CD4-positive, alpha-beta memory T cell (primary cell): Measurements from ENCODE around the gene SYN1. TPM values are rescaled to one million over a fixed set of nuclear protein-coding genes. Genes with fewer than 3 reads are reported as not detected.

ENCODE experiments used
- CTCF ChIA-PET: fragments of 350-600 bp; sonication (Branson Sonifier 250); formaldehyde crosslinking; loops from one replicate; lab custom pipeline; 2021; ENCODE audit warnings: inconsistent platforms; ENCODE audit not compliant: partially characterized antibody; lab: Charles Lee
- POLR2A ChIA-PET: fragments of 350-600 bp; sonication (Branson Sonifier 250); formaldehyde crosslinking; loops from one replicate; lab custom pipeline; 2021; ENCODE audit not compliant: partially characterized antibody; lab: Charles Lee
- DNase-seq, 5 donors: peaks; one replicate each; pipeline versions ENCODE4 v3.0.0 to v3.0.0-alpha.2; 2020 to 2022; ENCODE audit warnings: mixed read lengths in 1 of 5
- H3K27ac ChIP-seq: one replicate; pipeline ENCODE4 v1.7.0; 2013; ENCODE audit warnings: low read depth, low read length
- H3K27me3 ChIP-seq: 2 replicates; pipeline ENCODE4 v1.7.0; 2013; ENCODE audit warnings: mild to moderate bottlenecking, low read length, moderate library complexity; ENCODE audit not compliant: insufficient read depth
- H3K36me3 ChIP-seq: 2 replicates; pipeline ENCODE4 v1.7.0; 2013; ENCODE audit warnings: mild to moderate bottlenecking, low read length, moderate library complexity; ENCODE audit not compliant: insufficient read depth
- H3K4me1 ChIP-seq: 2 replicates; pipeline ENCODE4 v1.7.0; 2013; ENCODE audit warnings: mild to moderate bottlenecking, low read length, moderate library complexity; ENCODE audit not compliant: insufficient read depth
- H3K4me3 ChIP-seq, 2 donors: one replicate each; pipeline ENCODE4 v1.7.0; 2013; ENCODE audit warnings: low read length in 2 of 2, mild to moderate bottlenecking in 1 of 2
- H3K9me3 ChIP-seq, 2 donors: one replicate each; pipeline ENCODE4 v1.7.0; 2013; ENCODE audit warnings: low read length in 2 of 2, control low read depth in 1 of 2; ENCODE audit not compliant: control insufficient read depth in 1 of 2
- H3K27ac Mint-ChIP-seq, 7 donors: one replicate each; pipeline ENCODE4 v1.8.0; 2020 to 2021; ENCODE audit warnings: mixed read lengths in 7 of 7, mild to moderate bottlenecking in 6 of 7, inconsistent platforms in 3 of 7, moderate library complexity in 3 of 7
- H3K27me3 Mint-ChIP-seq, 2 donors: one replicate each; pipeline ENCODE4 v1.8.0; 2020 to 2021; ENCODE audit warnings: mixed read lengths in 2 of 2
- H3K36me3 Mint-ChIP-seq, 2 donors: one replicate each; pipeline ENCODE4 v1.8.0; 2020 to 2021; ENCODE audit warnings: mixed read lengths in 2 of 2, inconsistent platforms in 1 of 2, mild to moderate bottlenecking in 1 of 2
- H3K4me1 Mint-ChIP-seq, 4 donors: one replicate each; pipeline ENCODE4 v1.8.0; 2020 to 2021; ENCODE audit warnings: mixed read lengths in 4 of 4, mild to moderate bottlenecking in 1 of 4
- H3K4me3 Mint-ChIP-seq, 8 donors: one replicate each; pipeline ENCODE4 v1.8.0; 2020 to 2021; ENCODE audit warnings: mixed read lengths in 8 of 8, mild to moderate bottlenecking in 7 of 8, moderate library complexity in 6 of 8, inconsistent platforms in 3 of 8
- H3K9me3 Mint-ChIP-seq, 8 donors: one replicate each; pipeline ENCODE4 v1.8.0; 2020 to 2021; ENCODE audit warnings: mixed read lengths in 8 of 8, mild to moderate bottlenecking in 5 of 8, inconsistent platforms in 3 of 8, moderate library complexity in 1 of 8
- intact Hi-C: fragments of 100-400 bp; cut with micrococcal nuclease; formaldehyde crosslinking; loops from one replicate; pipeline ENCODE4 v1.15.1; 2023
- polyA plus RNA-seq, 2 donors: library from polyadenylated mRNA; unstranded; fragments of 300-500 nt; fragmentation: Illumina TruSeq; gene quantifications; one replicate each; pipeline ENCODE4 v1.2.3, GENCODE V29; 2021
- total RNA-seq, 2 experiments: library from RNA; stranded (reverse); gene quantifications; one replicate each; pipeline ENCODE4 v1.2.3, GENCODE V29; 2021

SYN1 gene
- total and polyA plus RNA-seq, 4 experiments from 2014 or later: 0.49 to 1.6 (median 1.2) TPM

GRCh38 chrX:47649271-47649670 lies 29.6 kb upstream of the SYN1 start:
- H3K27ac Mint-ChIP-seq: peak overlapping the region; percentile 79 to 93 (median 87)
- Histone ChIP-seq H3K4me1 (peaks cover 33% of the 10 kb centered on the region), H3K27ac (peak overlapping the region; percentile 49), H3K27me3 (no peaks in the 10 kb centered on the region), H3K36me3 (peaks cover 7% of the 10 kb centered on the region), H3K4me3 (peak overlapping the region in 1 of 2 donors; percentile 38), H3K9me3 (no peaks in the 10 kb centered on the region)
- DNase-seq: no peak
- ChIA-PET CTCF (no interaction called here), POLR2A (interaction anchor here (0.9 to 2.7 kb wide), 6 partner anchors 19 to 925 kb away, joined by 4 to 14 read pairs (median 7); partner anchors contain the start of genes ARAF, CFP, RBM3 and TIMP1)
- H3K4me3 Mint-ChIP-seq: peak overlapping the region; percentile 85 to 94 (median 88)
- peaks cover 38 to 50% (median 44%) of the 10 kb centered on the region in 4 donors for H3K4me1 Mint-ChIP-seq
- no peaks in the 10 kb centered on the region for H3K9me3 Mint-ChIP-seq
- peaks cover 4 to 57% of the 10 kb centered on the region in 2 donors for H3K36me3 Mint-ChIP-seq
- H3K27me3 Mint-ChIP-seq: no peaks in the 10 kb centered on the region
- intact Hi-C loops: no loop called here

GRCh38 chrX:47648376-47648775 lies 28.7 kb upstream of the SYN1 start:
- DNase-seq: no peak
- H3K27ac ChIP-seq: no peak overlapping the region
- no peaks in the 10 kb centered on the region for H3K27me3 ChIP-seq
- intact Hi-C loops: no loop called here
- peak overlapping the region; percentile 14 to 87 (median 65) for H3K27ac Mint-ChIP-seq
- peaks cover 5% of the 10 kb centered on the region for H3K36me3 ChIP-seq
- H3K27me3 Mint-ChIP-seq: no peaks in the 10 kb centered on the region
- H3K4me3 ChIP-seq: no peak overlapping the region
- H3K36me3 Mint-ChIP-seq: peaks cover 0 to 53% of the 10 kb centered on the region in 2 donors
- no peaks in the 10 kb centered on the region for H3K9me3 Mint-ChIP-seq
- H3K9me3 ChIP-seq: no peaks in the 10 kb centered on the region
- peaks cover 41 to 55% (median 47%) of the 10 kb centered on the region in 4 donors for H3K4me1 Mint-ChIP-seq
- CTCF ChIA-PET: interaction anchor here (1.0 to 1.5 kb wide), 2 partner anchors 66 to 110 kb away, joined by 3 read pairs; partner anchors contain the start of gene TIMP1
- peak overlapping the region; percentile 54 to 94 (median 87) for H3K4me3 Mint-ChIP-seq
- POLR2A ChIA-PET: interaction anchor here (0.8 to 2.6 kb wide), 3 partner anchors 18 to 454 kb away, joined by 3 to 9 read pairs (median 4); partner anchors contain the start of gene CFP
- H3K4me1 ChIP-seq: peaks cover 33% of the 10 kb centered on the region

GRCh38 chrX:47646636-47647035 lies 27.0 kb upstream of the SYN1 start:
- Mint-ChIP-seq H3K36me3 (peaks cover 0 to 44% of the 10 kb centered on the region in 2 donors), H3K4me1 (peaks cover 40 to 55% (median 47%) of the 10 kb centered on the region in 4 donors), H3K4me3 (peak overlapping the region in 1 of 8 donors; percentile 57), H3K27ac (peak overlapping the region in 3 of 7 donors; percentile 2 to 46 (median 17)), H3K9me3 (no peaks in the 10 kb centered on the region), H3K27me3 (no peaks in the 10 kb centered on the region)
- H3K27me3 ChIP-seq: no peaks in the 10 kb centered on the region
- CTCF ChIA-PET: interaction anchor here (0.7 to 1.2 kb wide), 2 partner anchors 18 to 84 kb away, joined by 3 read pairs; no protein-coding TSS in a partner anchor
- DNase-seq: no peak
- intact Hi-C loops: no loop called here
- H3K9me3 ChIP-seq: no peaks in the 10 kb centered on the region
- H3K4me3 ChIP-seq: no peak overlapping the region
- H3K27ac ChIP-seq: no peak overlapping the region
- peaks cover 33% of the 10 kb centered on the region for H3K4me1 ChIP-seq
- POLR2A ChIA-PET: interaction anchor here (2.6 kb wide), 1 partner anchor 16 kb away, joined by 9 read pairs; the partner anchor contains the start of gene CFP
- peaks cover 8% of the 10 kb centered on the region for H3K36me3 ChIP-seq

- peaks cover 26% of the 10 kb centered on the region for H3K4me1 ChIP-seq
- no peaks in the 10 kb centered on the region for H3K27me3 Mint-ChIP-seq
- H3K4me3 ChIP-seq: no peak overlapping the region
- DNase-seq: no peak
- H3K9me3 ChIP-seq: no peaks in the 10 kb centered on the region
- no peaks in the 10 kb centered on the region for H3K9me3 Mint-ChIP-seq
- peak overlapping the region in 2 of 7 donors; percentile 53 for H3K27ac Mint-ChIP-seq
- no peaks in the 10 kb centered on the region for H3K27me3 ChIP-seq
- H3K4me1 Mint-ChIP-seq: peaks cover 34 to 45% (median 39%) of the 10 kb centered on the region in 4 donors
- peaks cover 12% of the 10 kb centered on the region for H3K36me3 ChIP-seq
- intact Hi-C loops: no loop called here
- no peak overlapping the region for H3K4me3 Mint-ChIP-seq
- POLR2A ChIA-PET: no interaction called here
- H3K27ac ChIP-seq: no peak overlapping the region
- CTCF ChIA-PET: interaction anchor here (1.2 kb wide), 1 partner anchor 15 kb away, joined by 6 read pairs; no protein-coding TSS in a partner anchor
- H3K36me3 Mint-ChIP-seq: peaks cover 0 to 41% of the 10 kb centered on the region in 2 donors
Observed at GRCh38 chrX:47645530-47645929, 25.9 kb upstream of the SYN1 start.

- Mint-ChIP-seq H3K9me3 (no peaks in the 10 kb centered on the region), H3K27ac (peak overlapping the region in 4 of 7 donors; percentile 1 to 72 (median 41)), H3K4me1 (peaks cover 34 to 42% (median 38%) of the 10 kb centered on the region in 4 donors), H3K4me3 (peak overlapping the region in 3 of 8 donors; percentile 8 to 39 (median 12)), H3K36me3 (peaks cover 6 to 48% of the 10 kb centered on the region in 2 donors), H3K27me3 (no peaks in the 10 kb centered on the region)
- ChIA-PET POLR2A (interaction anchor here (1.1 kb wide), 1 partner anchor 15 kb away, joined by 4 read pairs; the partner anchor contains the start of gene CFP), CTCF (interaction anchor here (0.6 to 1.4 kb wide), 5 partner anchors 10 to 101 kb away, joined by 3 to 7 read pairs (median 3); no protein-coding TSS in a partner anchor)
- Histone ChIP-seq H3K36me3 (peaks cover 19% of the 10 kb centered on the region), H3K27me3 (no peaks in the 10 kb centered on the region), H3K27ac (no peak overlapping the region), H3K9me3 (no peaks in the 10 kb centered on the region), H3K4me3 (no peak overlapping the region), H3K4me1 (peaks cover 26% of the 10 kb centered on the region)
- peak in 2 of 5 donors; percentile 31 for DNase-seq
- intact Hi-C loops: no loop called here
Observed at GRCh38 chrX:47644557-47645091, 25.0 kb upstream of the SYN1 start.

- ChIA-PET POLR2A (interaction anchor here (0.6 to 1.1 kb wide), 2 partner anchors 13 to 14 kb away, joined by 3 to 4 read pairs; partner anchors contain the start of gene CFP), CTCF (interaction anchor here (1.1 to 1.4 kb wide), 2 partner anchors 11 to 15 kb away, joined by 3 to 7 read pairs; no protein-coding TSS in a partner anchor)
- H3K36me3 Mint-ChIP-seq: peaks cover 8 to 48% of the 10 kb centered on the region in 2 donors
- peaks cover 29 to 35% (median 32%) of the 10 kb centered on the region in 4 donors for H3K4me1 Mint-ChIP-seq
- H3K36me3 ChIP-seq: peaks cover 26% of the 10 kb centered on the region
- no peaks in the 10 kb centered on the region for H3K27me3 ChIP-seq
- no peaks in the 10 kb centered on the region for H3K27me3 Mint-ChIP-seq
- DNase-seq: no peak
- no peaks in the 10 kb centered on the region for H3K9me3 ChIP-seq
- H3K27ac ChIP-seq: no peak overlapping the region
- intact Hi-C loops: no loop called here
- peaks cover 21% of the 10 kb centered on the region for H3K4me1 ChIP-seq
- H3K27ac Mint-ChIP-seq: peak overlapping the region in 2 of 7 donors; percentile 9 to 72
- H3K9me3 Mint-ChIP-seq: no peaks in the 10 kb centered on the region
- H3K4me3 ChIP-seq: no peak overlapping the region
- H3K4me3 Mint-ChIP-seq: no peak overlapping the region
Observed at GRCh38 chrX:47643926-47644325, 24.3 kb upstream of the SYN1 start.

- Histone ChIP-seq H3K9me3 (no peaks in the 10 kb centered on the region), H3K36me3 (peaks cover 30% of the 10 kb centered on the region), H3K4me3 (no peak overlapping the region), H3K4me1 (no peaks in the 10 kb centered on the region), H3K27me3 (no peaks in the 10 kb centered on the region), H3K27ac (no peak overlapping the region)
- Mint-ChIP-seq H3K9me3 (no peaks in the 10 kb centered on the region), H3K4me1 (peaks cover 0 to 18% (median 6%) of the 10 kb centered on the region in 4 donors), H3K36me3 (peaks cover 8 to 42% of the 10 kb centered on the region in 2 donors), H3K27ac (peak overlapping the region in 3 of 7 donors; percentile 24 to 76 (median 53)), H3K4me3 (peak overlapping the region in 3 of 8 donors; percentile 20 to 41 (median 25)), H3K27me3 (no peaks in the 10 kb centered on the region)
- ChIA-PET POLR2A (no interaction called here), CTCF (no interaction called here)
- intact Hi-C loops: loop anchor here (5.0 kb wide), 1 partner anchor 447 kb away; the partner anchor contains the start of gene UBA1
- no peak for DNase-seq
Observed at GRCh38 chrX:47638816-47639215, 19.2 kb upstream of the SYN1 start.
